ENCODE measurements around the gene RASAL2. TPM values are rescaled to one million over a fixed set of nuclear protein-coding genes. Genes with fewer than 3 reads are reported as not detected.

RASAL2 gene
- total and polyA plus RNA-seq, 2 of the 4 experiments (the other 2 are of a cell fraction): 13.1 to 20.6 TPM

DNA sequence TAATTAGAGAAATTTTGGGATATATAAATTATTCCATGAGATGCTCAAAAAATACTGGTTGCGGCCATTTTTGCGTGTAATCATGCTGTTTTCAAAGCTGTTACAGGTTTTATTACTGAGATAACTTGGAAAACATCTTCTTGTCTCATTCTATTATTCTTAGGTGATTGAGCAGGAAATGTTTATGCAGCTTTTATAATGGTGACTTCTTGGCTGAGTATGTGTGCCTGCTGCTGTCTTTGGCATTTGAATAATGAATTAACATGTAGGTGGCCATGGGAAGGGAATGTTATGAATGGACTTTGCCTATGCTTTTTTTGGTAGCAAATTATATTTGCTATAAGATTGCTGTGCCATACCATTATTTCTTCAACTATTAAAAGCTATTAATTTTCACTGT is 52.5 kb downstream of the RASAL2 start:
- no peak overlapping the region for H3K4me2 ChIP-seq (ENCODE audit: low read depth, low read length)
- no peak overlapping the region for H3K27ac ChIP-seq (ENCODE audit: insufficient read depth, low read length)
- no peak overlapping the region for H2BK20ac ChIP-seq (ENCODE audit: low read depth, low read length)
- no peak overlapping the region for H3K56ac ChIP-seq (ENCODE audit: extremely low read depth, insufficient read depth, low read length)
- no peaks in the 10 kb centered on the region for H3K9me3 ChIP-seq (ENCODE audit: control insufficient read depth, insufficient read depth, low read length)
- no peak overlapping the region for H3K23ac ChIP-seq (ENCODE audit: low read depth, low read length)
- H4K8ac ChIP-seq (ENCODE audit: low read depth in 2 of 2, low read length in 2 of 2): no peak overlapping the region
- no peak overlapping the region for H2AFZ ChIP-seq (replicated peaks; ENCODE audit: low read length, poor library complexity)
- no peak overlapping the region for H3K18ac ChIP-seq (ENCODE audit: low read depth, low read length)
- no peak overlapping the region for H3K4me3 ChIP-seq (ENCODE audit: insufficient read depth, low read depth, low read length)
- H3K9ac ChIP-seq (ENCODE audit: low read depth, low read length): no peak overlapping the region
- H3K27me3 ChIP-seq (ENCODE audit: control insufficient read depth, insufficient read depth, low read length): no peaks in the 10 kb centered on the region
- intact Hi-C loops (cut with micrococcal nuclease) (loop anchor here (5.0 kb wide), 1 partner anchor 34 kb away; no protein-coding TSS in a partner anchor), in situ Hi-C loops (cut with MboI; ENCODE audit: low sequenced_read_pairs) (no loop called here), dilution Hi-C loops (cut with HindIII; ENCODE audit: low sequenced_read_pairs, unreplicated experiment) (no loop called here)
- no CpG with 5 or more reads among the region's 2 CpGs for WGBS, 2 experiments (ENCODE audit: extremely low coverage in 2 of 2, insufficient read length in 1 of 2)
- no TSS peak for BruUV-seq (replicated peaks)
- TF ChIP-seq POLR2A (IDR thresholded peaks at IDR 0.05; ENCODE audit: low read depth, low read length): no peak
- TF ChIP-seq RAD21 (IDR thresholded peaks at IDR 0.05; ENCODE audit: low read length): no peak
- no peak for TF ChIP-seq RCOR1 (IDR thresholded peaks at IDR 0.05; ENCODE audit: insufficient replicate concordance, low read length)
- no peak for TF ChIP-seq CEBPB (IDR thresholded peaks at IDR 0.05; ENCODE audit: low read depth, low read length)
- no peak for TF ChIP-seq CHD1 (IDR thresholded peaks at IDR 0.05; ENCODE audit: low read depth, low read length)
- no peak for TF ChIP-seq MAFK (IDR thresholded peaks at IDR 0.05; ENCODE audit: low read depth, low read length)
- TF ChIP-seq, protein P1, sequence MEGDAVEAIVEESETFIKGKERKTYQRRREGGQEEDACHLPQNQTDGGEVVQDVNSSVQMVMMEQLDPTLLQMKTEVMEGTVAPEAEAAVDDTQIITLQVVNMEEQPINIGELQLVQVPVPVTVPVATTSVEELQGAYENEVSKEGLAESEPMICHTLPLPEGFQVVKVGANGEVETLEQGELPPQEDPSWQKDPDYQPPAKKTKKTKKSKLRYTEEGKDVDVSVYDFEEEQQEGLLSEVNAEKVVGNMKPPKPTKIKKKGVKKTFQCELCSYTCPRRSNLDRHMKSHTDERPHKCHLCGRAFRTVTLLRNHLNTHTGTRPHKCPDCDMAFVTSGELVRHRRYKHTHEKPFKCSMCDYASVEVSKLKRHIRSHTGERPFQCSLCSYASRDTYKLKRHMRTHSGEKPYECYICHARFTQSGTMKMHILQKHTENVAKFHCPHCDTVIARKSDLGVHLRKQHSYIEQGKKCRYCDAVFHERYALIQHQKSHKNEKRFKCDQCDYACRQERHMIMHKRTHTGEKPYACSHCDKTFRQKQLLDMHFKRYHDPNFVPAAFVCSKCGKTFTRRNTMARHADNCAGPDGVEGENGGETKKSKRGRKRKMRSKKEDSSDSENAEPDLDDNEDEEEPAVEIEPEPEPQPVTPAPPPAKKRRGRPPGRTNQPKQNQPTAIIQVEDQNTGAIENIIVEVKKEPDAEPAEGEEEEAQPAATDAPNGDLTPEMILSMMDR (conservative IDR thresholded peaks at IDR 0.05; ENCODE audit: low read depth, low read length): no peak
- TF ChIP-seq SMC3 (IDR thresholded peaks at IDR 0.05; ENCODE audit: low read depth, low read length): no peak
- no peak for TF ChIP-seq MAZ (IDR thresholded peaks at IDR 0.05; ENCODE audit: borderline replicate concordance, low read depth, low read length)
- no peak for TF ChIP-seq BHLHE40 (IDR thresholded peaks at IDR 0.05; ENCODE audit: low read depth, low read length)
- TF ChIP-seq, protein P2, sequence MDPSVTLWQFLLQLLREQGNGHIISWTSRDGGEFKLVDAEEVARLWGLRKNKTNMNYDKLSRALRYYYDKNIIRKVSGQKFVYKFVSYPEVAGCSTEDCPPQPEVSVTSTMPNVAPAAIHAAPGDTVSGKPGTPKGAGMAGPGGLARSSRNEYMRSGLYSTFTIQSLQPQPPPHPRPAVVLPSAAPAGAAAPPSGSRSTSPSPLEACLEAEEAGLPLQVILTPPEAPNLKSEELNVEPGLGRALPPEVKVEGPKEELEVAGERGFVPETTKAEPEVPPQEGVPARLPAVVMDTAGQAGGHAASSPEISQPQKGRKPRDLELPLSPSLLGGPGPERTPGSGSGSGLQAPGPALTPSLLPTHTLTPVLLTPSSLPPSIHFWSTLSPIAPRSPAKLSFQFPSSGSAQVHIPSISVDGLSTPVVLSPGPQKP (IDR thresholded peaks at IDR 0.05; ENCODE audit: borderline replicate concordance, low read depth, low read length): no peak
- H3K14ac ChIP-seq (replicated peaks; ENCODE audit: low read depth, low read length): no peak overlapping the region
- no peak overlapping the region for H3K4ac ChIP-seq (ENCODE audit: low read depth, low read length)
- ChIA-PET POLR2A (ENCODE audit: unreplicated experiment) (no interaction called here), CTCF (no interaction called here)
- H2BK5ac ChIP-seq (ENCODE audit: low read depth, low read length, poor library complexity, severe bottlenecking): no peak overlapping the region
- H3K4me1 ChIP-seq (ENCODE audit: control insufficient read depth, insufficient read depth, low read length): peaks cover 3% of the 10 kb centered on the region
- ATAC-seq (ENCODE audit: low read depth) (no peak), DNase-seq (no peak)
- peaks cover 4% of the 10 kb centered on the region; the same call in 1 of the 2 replicates for H4K20me1 ChIP-seq (ENCODE audit: insufficient read depth, low read length)
- H3K36me3 ChIP-seq (ENCODE audit: control insufficient read depth, insufficient read depth, low read length): no peaks in the 10 kb centered on the region
- 0 out of 2 replicates have a peak, but pooled peaks cover 3% of the 10 kb centered on the region for H3K9me1 ChIP-seq (ENCODE audit: insufficient read depth, low read length)
- H2AK5ac ChIP-seq (ENCODE audit: low read depth, low read length): no peak overlapping the region
- no peak overlapping the region for H2BK15ac ChIP-seq (ENCODE audit: low read depth, low read length)
- no peak overlapping the region for H4K5ac ChIP-seq (ENCODE audit: low read depth, low read length)
- H2AK9ac ChIP-seq (replicated peaks; ENCODE audit: low read depth, low read length, poor library complexity): no peak overlapping the region
- H3K79me1 ChIP-seq (ENCODE audit: low read depth in 1 of 2, low read length in 2 of 2): peaks cover 19 to 41% of the 10 kb centered on the region in 2 experiments
- no peak overlapping the region for H4K91ac ChIP-seq (ENCODE audit: insufficient read depth, low read depth, low read length)
- H2BK120ac ChIP-seq (ENCODE audit: low read depth, low read length): no peak overlapping the region
